HFFc6 (cell line): ENCODE measurements around the gene SNX8. TPM values are rescaled to one million over a fixed set of nuclear protein-coding genes. Genes with fewer than 3 reads are reported as not detected.

Experiments used
- DNase-seq: peaks from one replicate; pipeline ENCODE4 v3.0.0-alpha.2; 2018
- H3K27ac Mint-ChIP-seq: 2 replicates; pipeline ENCODE4 v1.8.0; 2020; ENCODE audit warnings: mild to moderate bottlenecking, mixed read lengths
- H3K27me3 Mint-ChIP-seq: 2 replicates; pipeline ENCODE4 v1.8.0; 2021; ENCODE audit warnings: mild to moderate bottlenecking, moderate library complexity, mixed read lengths; ENCODE audit not compliant: insufficient read depth
- H3K36me3 Mint-ChIP-seq: 2 replicates; pipeline ENCODE4 v1.8.0; 2021; ENCODE audit warnings: low read depth, mixed read lengths
- H3K4me1 Mint-ChIP-seq: 2 replicates; pipeline ENCODE4 v1.8.0; 2020; ENCODE audit warnings: low read depth, mixed read lengths
- H3K4me3 Mint-ChIP-seq: 2 replicates; pipeline ENCODE4 v1.8.0; 2020; ENCODE audit warnings: mild to moderate bottlenecking, moderate library complexity, mixed read lengths
- H3K9me3 Mint-ChIP-seq: 2 replicates; pipeline ENCODE4 v1.8.0; 2020; ENCODE audit warnings: mild to moderate bottlenecking, mixed read lengths
- microRNA-seq: library from miRNA; unstranded; fragments of <30 nt; microRNA quantifications from one replicate; pipeline ENCODE4, GENCODE V29; 2019
- total RNA-seq, 6 experiments: library from RNA; stranded (reverse); fragmentation: NEBNext Ultra II Directional; extraction: Animal tissue kit (Norgen Biotek cat#: 25700); gene quantifications; 2 replicates in 1 of 6; 3 replicates in 5 of 6; pipeline ENCODE4 v1.2.3, GENCODE V29; 2021
- TF ChIP-seq, protein P1 (sequence below): fragments of 200-600 bp; sonication (generic); IDR thresholded peaks from 2 replicates; pipeline ENCODE4 v1.5.0; 2021; ENCODE audit warnings: antibody characterized with exemption, mild to moderate bottlenecking

The SNX8 gene
- total RNA-seq, 6 experiments from 2014 or later: 44.6 to 67.4 (median 61.9) TPM

GRCh38 chr7:2205036-2205780, 109.0 kb downstream of the SNX8 start:
- Mint-ChIP-seq H3K27ac (0 out of 2 replicates have a peak overlapping the region, but pooled peaks have one; percentile 8), H3K36me3 (no peaks in the 10 kb centered on the region), H3K27me3 (no peaks in the 10 kb centered on the region), H3K4me3 (no peak overlapping the region), H3K9me3 (no peaks in the 10 kb centered on the region), H3K4me1 (peaks cover 20% of the 10 kb centered on the region)
- no peak for DNase-seq
- TF ChIP-seq, protein P1, sequence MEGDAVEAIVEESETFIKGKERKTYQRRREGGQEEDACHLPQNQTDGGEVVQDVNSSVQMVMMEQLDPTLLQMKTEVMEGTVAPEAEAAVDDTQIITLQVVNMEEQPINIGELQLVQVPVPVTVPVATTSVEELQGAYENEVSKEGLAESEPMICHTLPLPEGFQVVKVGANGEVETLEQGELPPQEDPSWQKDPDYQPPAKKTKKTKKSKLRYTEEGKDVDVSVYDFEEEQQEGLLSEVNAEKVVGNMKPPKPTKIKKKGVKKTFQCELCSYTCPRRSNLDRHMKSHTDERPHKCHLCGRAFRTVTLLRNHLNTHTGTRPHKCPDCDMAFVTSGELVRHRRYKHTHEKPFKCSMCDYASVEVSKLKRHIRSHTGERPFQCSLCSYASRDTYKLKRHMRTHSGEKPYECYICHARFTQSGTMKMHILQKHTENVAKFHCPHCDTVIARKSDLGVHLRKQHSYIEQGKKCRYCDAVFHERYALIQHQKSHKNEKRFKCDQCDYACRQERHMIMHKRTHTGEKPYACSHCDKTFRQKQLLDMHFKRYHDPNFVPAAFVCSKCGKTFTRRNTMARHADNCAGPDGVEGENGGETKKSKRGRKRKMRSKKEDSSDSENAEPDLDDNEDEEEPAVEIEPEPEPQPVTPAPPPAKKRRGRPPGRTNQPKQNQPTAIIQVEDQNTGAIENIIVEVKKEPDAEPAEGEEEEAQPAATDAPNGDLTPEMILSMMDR: no peak

GRCh38 chr7:2204446-2204845, 109.8 kb downstream of the SNX8 start:
- no peak for DNase-seq
- H3K4me3 Mint-ChIP-seq: no peak overlapping the region
- H3K36me3 Mint-ChIP-seq: no peaks in the 10 kb centered on the region
- H3K27me3 Mint-ChIP-seq: no peaks in the 10 kb centered on the region; the same call in 1 of the 2 replicates
- peaks cover 20% of the 10 kb centered on the region for H3K4me1 Mint-ChIP-seq
- H3K9me3 Mint-ChIP-seq: no peaks in the 10 kb centered on the region
- H3K27ac Mint-ChIP-seq: 0 out of 2 replicates have a peak overlapping the region, but pooled peaks have one; percentile 29
- TF ChIP-seq, protein P1: no peak

GRCh38 chr7:2203766-2204300, 110.4 kb downstream of the SNX8 start:
- no peak for DNase-seq
- Mint-ChIP-seq H3K36me3 (no peaks in the 10 kb centered on the region), H3K9me3 (no peaks in the 10 kb centered on the region), H3K27ac (peak overlapping the region; percentile 29; the same call in 1 of the 2 replicates), H3K4me1 (peaks cover 20% of the 10 kb centered on the region), H3K4me3 (no peak overlapping the region), H3K27me3 (no peaks in the 10 kb centered on the region; the same call in 1 of the 2 replicates)
- TF ChIP-seq, protein P1: no peak

DNA sequence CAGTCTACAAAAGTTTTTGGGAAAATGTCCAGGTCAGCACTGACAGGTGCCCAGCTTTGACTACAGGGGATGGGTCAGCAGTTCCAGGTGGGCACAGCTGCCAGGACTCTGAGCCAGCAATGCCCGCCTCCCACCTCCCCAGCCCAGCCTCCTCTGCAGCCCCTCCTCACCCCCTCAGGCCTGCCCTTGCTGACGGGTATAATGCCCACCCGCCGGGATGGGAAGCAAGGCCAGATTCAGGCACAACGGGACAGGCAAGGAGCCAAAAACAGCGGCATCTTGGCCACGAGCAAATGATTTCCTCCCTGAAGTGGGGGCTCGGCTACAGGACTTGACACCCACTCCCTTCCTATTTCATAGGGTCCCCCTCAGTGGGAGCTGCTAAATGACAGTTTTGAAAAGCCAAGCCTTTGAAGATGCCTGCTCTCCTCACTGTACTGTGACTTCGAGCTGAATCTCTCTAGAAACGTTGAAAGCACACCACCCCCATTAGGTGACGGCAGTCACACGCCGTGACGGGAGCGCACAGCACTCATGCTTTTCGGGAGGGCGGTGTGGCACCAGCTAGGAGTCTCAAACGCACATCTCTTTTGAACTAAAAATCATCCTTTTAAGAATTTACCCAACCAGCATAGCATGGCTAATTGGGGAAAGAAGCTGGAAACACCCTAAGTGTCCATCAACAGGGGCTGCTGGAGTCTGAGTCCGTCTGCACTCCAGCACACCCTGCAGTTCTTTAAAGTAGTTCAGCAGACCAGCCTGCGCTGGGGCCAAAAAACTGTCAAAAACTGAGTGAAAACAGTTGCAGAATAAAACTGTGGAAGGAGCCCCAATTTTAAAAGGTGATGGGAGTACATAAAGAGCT, 111.1 kb downstream of the SNX8 start:
- Mint-ChIP-seq H3K36me3 (no peaks in the 10 kb centered on the region), H3K4me3 (no peak overlapping the region), H3K27ac (no peak overlapping the region), H3K4me1 (peaks cover 20% of the 10 kb centered on the region), H3K27me3 (no peaks in the 10 kb centered on the region; the same call in 1 of the 2 replicates), H3K9me3 (no peaks in the 10 kb centered on the region)
- TF ChIP-seq, protein P1: no peak
- no peak for DNase-seq

- Mint-ChIP-seq H3K9me3 (no peaks in the 10 kb centered on the region), H3K36me3 (no peaks in the 10 kb centered on the region), H3K27ac (no peak overlapping the region), H3K4me1 (peaks cover 20% of the 10 kb centered on the region), H3K4me3 (no peak overlapping the region), H3K27me3 (no peaks in the 10 kb centered on the region; the same call in 1 of the 2 replicates)
- TF ChIP-seq, protein P1: no peak
- DNase-seq: no peak
Measured at GRCh38 chr7:2202361-2202761, 111.9 kb downstream of the SNX8 start.

Small RNAs within 50 kb of the gene (microRNA-seq; reads per million reads assigned to microRNA genes)
- 2.3 reads per million for gene MIR6836

Other genes with a start within 250 kb of the SNX8 start
- 10 to 100 TPM; 34.6 to 44.8 (median 40.2) TPM for gene MAD1L1, start 81.5 kb downstream of the SNX8 start, total RNA-seq
- 10 to 100 TPM; 25.9 to 30.5 (median 27.5) TPM for gene MRM2, start 72.2 kb downstream of the SNX8 start, total RNA-seq
- 10 to 100 TPM; 35.6 to 57.6 (median 45.9) TPM for gene NUDT1, start 72.2 kb downstream of the SNX8 start, total RNA-seq
- 100 to 1,000 TPM; 175 to 207 (median 180) TPM for gene EIF3B, start 40.4 kb upstream of the SNX8 start, total RNA-seq
- gene CHST12, start 89.2 kb upstream of the SNX8 start, total RNA-seq: 10 to 100 TPM; 25.7 to 31.4 (median 27.2) TPM
- not detected for gene GRIFIN, start 162.0 kb upstream of the SNX8 start, total RNA-seq
- gene LFNG, start 205.3 kb upstream of the SNX8 start, total RNA-seq: 10 to 100 TPM in 2 of 6 experiments, 1 to 10 TPM in 4; 8.6 to 11.7 (median 9.6) TPM
- 10 to 100 TPM; 21.3 to 26.0 (median 23.3) TPM for gene BRAT1, start 241.1 kb upstream of the SNX8 start, total RNA-seq
- 10 to 100 TPM; 14.9 to 18.1 (median 17.0) TPM for gene IQCE, start 244.5 kb upstream of the SNX8 start, total RNA-seq